Glutamatergic neuron (in vitro differentiated cells): ENCODE results near the gene CADM3. TPM values are rescaled to one million over a fixed set of nuclear protein-coding genes. Genes with fewer than 3 reads are reported as not detected.
A peak's percentile ranks its signal among the peaks of the same experiment; 100 is the strongest.

ENCODE experiments used
- DNase-seq: peaks from one replicate; pipeline ENCODE4 v3.0.0; 2022
- H3K27ac Mint-ChIP-seq: one replicate; pipeline ENCODE4 v1.8.0; 2020; ENCODE audit warnings: mild to moderate bottlenecking, mixed read lengths, inconsistent platforms; ENCODE audit not compliant: unreplicated experiment
- H3K27me3 Mint-ChIP-seq: one replicate; pipeline ENCODE4 v1.8.0; 2020; ENCODE audit warnings: mild to moderate bottlenecking, moderate library complexity, mixed read lengths, inconsistent platforms; ENCODE audit not compliant: unreplicated experiment
- H3K36me3 Mint-ChIP-seq: one replicate; pipeline ENCODE4 v1.8.0; 2020; ENCODE audit warnings: mild to moderate bottlenecking, mixed read lengths, inconsistent platforms; ENCODE audit not compliant: unreplicated experiment
- H3K4me1 Mint-ChIP-seq: one replicate; pipeline ENCODE4 v1.8.0; 2020; ENCODE audit warnings: mild to moderate bottlenecking, low read depth, mixed read lengths, inconsistent platforms; ENCODE audit not compliant: unreplicated experiment
- H3K4me3 Mint-ChIP-seq: one replicate; pipeline ENCODE4 v1.8.0; 2020; ENCODE audit warnings: mild to moderate bottlenecking, mixed read lengths, inconsistent platforms; ENCODE audit not compliant: unreplicated experiment
- H3K9me3 Mint-ChIP-seq: one replicate; pipeline ENCODE4 v1.8.0; 2020; ENCODE audit warnings: mild to moderate bottlenecking, moderate library complexity, mixed read lengths, inconsistent platforms; ENCODE audit not compliant: unreplicated experiment
- total RNA-seq: library from RNA; stranded (reverse); fragmentation: NEBNext Ultra II Directional; extraction: Animal tissue kit (Norgen Biotek cat#: 25700); gene quantifications from one replicate; pipeline ENCODE4 v1.2.1, GENCODE V29; 2021; ENCODE audit not compliant: unreplicated experiment
- TF ChIP-seq, protein P1 (sequence below): fragments of 200-600 bp; sonication (generic); IDR thresholded peaks from one replicate; pipeline ENCODE4 v1.5.0; 2021; ENCODE audit not compliant: partially characterized antibody, unreplicated experiment

Gene CADM3
- total RNA-seq, 1 donor from 2014 or later: 165 TPM

GRCh38 chr1:159162516-159163265 is 8.7 kb upstream of the CADM3 start:
- peaks cover 4% of the 10 kb centered on the region for H3K27me3 Mint-ChIP-seq
- H3K4me1 Mint-ChIP-seq: peaks cover 12% of the 10 kb centered on the region
- H3K9me3 Mint-ChIP-seq: peaks cover 4% of the 10 kb centered on the region
- no peak for DNase-seq
- no peaks in the 10 kb centered on the region for H3K36me3 Mint-ChIP-seq
- H3K4me3 Mint-ChIP-seq: no peak overlapping the region
- no peak overlapping the region for H3K27ac Mint-ChIP-seq
- TF ChIP-seq, protein P1, sequence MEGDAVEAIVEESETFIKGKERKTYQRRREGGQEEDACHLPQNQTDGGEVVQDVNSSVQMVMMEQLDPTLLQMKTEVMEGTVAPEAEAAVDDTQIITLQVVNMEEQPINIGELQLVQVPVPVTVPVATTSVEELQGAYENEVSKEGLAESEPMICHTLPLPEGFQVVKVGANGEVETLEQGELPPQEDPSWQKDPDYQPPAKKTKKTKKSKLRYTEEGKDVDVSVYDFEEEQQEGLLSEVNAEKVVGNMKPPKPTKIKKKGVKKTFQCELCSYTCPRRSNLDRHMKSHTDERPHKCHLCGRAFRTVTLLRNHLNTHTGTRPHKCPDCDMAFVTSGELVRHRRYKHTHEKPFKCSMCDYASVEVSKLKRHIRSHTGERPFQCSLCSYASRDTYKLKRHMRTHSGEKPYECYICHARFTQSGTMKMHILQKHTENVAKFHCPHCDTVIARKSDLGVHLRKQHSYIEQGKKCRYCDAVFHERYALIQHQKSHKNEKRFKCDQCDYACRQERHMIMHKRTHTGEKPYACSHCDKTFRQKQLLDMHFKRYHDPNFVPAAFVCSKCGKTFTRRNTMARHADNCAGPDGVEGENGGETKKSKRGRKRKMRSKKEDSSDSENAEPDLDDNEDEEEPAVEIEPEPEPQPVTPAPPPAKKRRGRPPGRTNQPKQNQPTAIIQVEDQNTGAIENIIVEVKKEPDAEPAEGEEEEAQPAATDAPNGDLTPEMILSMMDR: no peak

GRCh38 chr1:159163614-159164228 is 7.7 kb upstream of the CADM3 start:
- H3K4me3 Mint-ChIP-seq: no peak overlapping the region
- no peak for DNase-seq
- peaks cover 4% of the 10 kb centered on the region for H3K27me3 Mint-ChIP-seq
- TF ChIP-seq, protein P1: no peak
- no peaks in the 10 kb centered on the region for H3K36me3 Mint-ChIP-seq
- no peak overlapping the region for H3K27ac Mint-ChIP-seq
- H3K9me3 Mint-ChIP-seq: peaks cover 4% of the 10 kb centered on the region
- peaks cover 12% of the 10 kb centered on the region for H3K4me1 Mint-ChIP-seq

- Mint-ChIP-seq H3K9me3 (peaks cover 11% of the 10 kb centered on the region), H3K4me1 (peaks cover 26% of the 10 kb centered on the region), H3K27me3 (peaks cover 9% of the 10 kb centered on the region)
Observed at GRCh38 chr1:159168043-159168442, 3.4 kb upstream of the CADM3 start.

GRCh38 chr1:159170639-159171038 is 776 bp upstream of the CADM3 start:
- Mint-ChIP-seq H3K27ac (peak overlapping the region; percentile 84), H3K4me3 (peak overlapping the region; percentile 74), H3K4me1 (peaks cover 37% of the 10 kb centered on the region), H3K36me3 (no peaks in the 10 kb centered on the region), H3K27me3 (peaks cover 7% of the 10 kb centered on the region), H3K9me3 (peaks cover 15% of the 10 kb centered on the region)
- no peak for DNase-seq
- TF ChIP-seq, protein P1: no peak

More at GRCh38 chr1:159168043-159168442, 3.4 kb upstream of the CADM3 start:
- TF ChIP-seq, protein P1: no peak
- Mint-ChIP-seq H3K27ac (no peak overlapping the region), H3K4me3 (no peak overlapping the region), H3K36me3 (no peaks in the 10 kb centered on the region)
- DNase-seq: no peak
